Articular chondrocyte of knee joint (primary cell): ENCODE results near the gene MYH10. TPM values are rescaled to one million over a fixed set of nuclear protein-coding genes. Genes with fewer than 3 reads are reported as not detected.

Source experiments
- small RNA-seq: library from RNA; depleted of rRNA; stranded (forward); fragments of <200 nt; gene quantifications from one replicate; pipeline ENCODE3, GENCODE V24; 2012
- total RNA-seq: library from RNA; depleted of rRNA; stranded (reverse); fragments of >200 nt; gene quantifications from 2 replicates; pipeline ENCODE4 v1.2.3, GENCODE V29; 2012

Gene MYH10
- total RNA-seq, result 53.5 and 54.2 TPM in 2 replicates

DNA sequence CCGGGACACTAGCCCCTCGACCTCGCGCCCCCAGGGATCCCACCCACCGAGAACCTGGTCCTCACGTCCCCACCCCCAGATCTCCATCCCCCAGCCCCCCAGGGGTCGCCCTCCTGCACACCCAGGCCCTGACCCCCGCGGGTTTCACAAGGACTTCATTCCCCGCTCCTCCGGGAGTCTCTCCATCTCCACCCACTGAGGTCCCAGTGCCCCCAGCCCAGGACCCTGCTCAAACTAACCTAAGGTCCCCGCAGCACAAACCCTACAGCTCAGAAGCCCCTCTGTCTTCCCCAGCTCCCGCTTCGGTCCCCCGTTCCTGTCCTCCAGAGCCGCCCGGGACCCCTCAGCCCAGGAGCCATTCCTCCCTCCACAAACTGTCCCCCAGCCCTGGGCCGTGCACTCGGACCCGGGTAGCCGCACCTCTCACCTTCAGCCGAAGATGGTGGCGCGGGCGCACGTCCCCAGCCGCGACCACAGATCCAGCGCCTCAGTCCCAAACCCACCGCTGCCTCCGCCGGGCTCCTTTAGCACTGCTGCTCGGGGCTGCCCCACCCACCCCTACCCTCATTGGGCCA lies at the start of gene MYH10:
Gene MYH10, minus strand, starts transcription at position 499 of the 575 bp plus-strand sequence. CDS start 7,479 bp downstream, outside the sequence.

DNA sequence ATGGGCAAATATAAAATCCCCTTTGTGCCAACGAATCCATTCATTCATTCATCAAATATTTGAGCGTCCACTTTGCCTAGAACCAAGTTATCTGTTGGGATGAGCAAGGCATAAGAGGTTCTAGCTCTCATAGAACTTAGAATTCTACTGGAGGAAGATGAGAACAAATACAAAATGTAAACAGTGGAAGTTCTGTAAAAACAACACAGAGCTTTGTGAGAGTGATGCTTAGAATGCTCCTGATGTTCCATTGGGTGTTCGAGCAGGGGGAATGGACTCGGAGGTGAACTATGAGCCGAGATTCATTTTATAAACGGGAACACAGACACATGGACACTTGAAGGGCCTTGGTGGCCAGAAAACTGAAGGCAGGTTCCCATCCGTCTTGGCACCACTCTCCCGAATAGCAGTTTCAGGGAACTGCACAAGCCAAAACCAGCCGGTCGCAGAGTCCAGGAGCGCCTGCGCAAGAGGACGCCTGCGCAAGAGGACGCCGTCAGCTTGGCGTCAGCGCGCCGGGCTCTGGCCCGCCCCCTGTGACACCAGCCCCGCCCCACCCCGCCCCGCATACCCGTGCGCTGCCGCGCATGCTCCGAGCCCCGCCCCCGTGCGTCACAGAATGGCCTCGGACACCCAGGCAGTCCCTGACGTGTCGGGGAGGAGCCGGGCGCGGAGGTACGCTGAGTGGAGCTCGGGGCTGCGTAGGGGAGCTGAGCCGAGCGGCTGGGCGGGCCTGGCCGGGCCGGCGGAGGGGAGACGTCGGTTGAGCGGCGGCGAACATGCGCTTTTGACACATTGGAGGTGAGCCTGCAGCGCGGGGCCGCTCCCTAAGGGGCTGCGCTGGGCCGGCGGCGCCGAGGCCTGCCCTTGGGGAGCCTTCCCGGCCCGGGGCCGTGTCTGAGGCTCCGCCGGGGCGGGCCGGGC lies 195.0 kb downstream of the MYH10 start, which contains the start of gene NDEL1:
Gene NDEL1, plus strand, starts transcription at position 640 of the 924 bp plus-strand sequence. CDS start 8,388 bp downstream, outside the sequence.

Small RNA genes within 50 kb of the gene (small RNA-seq; reads per million reads assigned to genes)
- not detected for gene RNU7-43P

Other genes with a start within 250 kb of the MYH10 start
- 3,562 and 3,712 TPM in 2 replicates for gene RPL26, start 247.5 kb downstream of the MYH10 start, total RNA-seq
- gene RNF222, start 232.9 kb downstream of the MYH10 start, total RNA-seq, result not detected in 2 replicates
- gene NDEL1, start 194.8 kb downstream of the MYH10 start, total RNA-seq, result 81.7 and 90.6 TPM in 2 replicates
- not detected in 2 replicates for gene CCDC42, start 114.1 kb upstream of the MYH10 start, total RNA-seq
- gene SPDYE4, start 127.8 kb upstream of the MYH10 start, total RNA-seq, result not detected in 2 replicates
- gene MFSD6L, start 168.6 kb upstream of the MYH10 start, total RNA-seq, result not detected in 2 replicates
- not detected in 2 replicates for gene PIK3R6, start 236.9 kb upstream of the MYH10 start, total RNA-seq